Activated CD4-positive, alpha-beta T cell treated with anti-CD3 and anti-CD28 coated beads for 48 hours (primary cell): ENCODE data around the gene EPHA4.

Source experiments
- DNase-seq: peaks from one replicate; pipeline ENCODE4 v3.0.0-alpha.2; 2020

The EPHA4 gene

GRCh38 chr2:221431477-221431876, 140.6 kb downstream of the EPHA4 start:
- DNase-seq: no peak

GRCh38 chr2:221429741-221430491, 142.2 kb downstream of the EPHA4 start:
- DNase-seq: no peak

GRCh38 chr2:221428896-221429295, 143.2 kb downstream of the EPHA4 start:
- no peak for DNase-seq

GRCh38 chr2:221426929-221427328, 145.2 kb downstream of the EPHA4 start:
- no peak for DNase-seq

GRCh38 chr2:221425891-221426290, 146.2 kb downstream of the EPHA4 start:
- no peak for DNase-seq

GRCh38 chr2:221425353-221425752, 146.8 kb downstream of the EPHA4 start:
- no peak for DNase-seq

GRCh38 chr2:221423210-221423804, 148.8 kb downstream of the EPHA4 start:
- no peak for DNase-seq

GRCh38 chr2:221422516-221423209, 149.4 kb downstream of the EPHA4 start:
- DNase-seq: no peak

- no peak for DNase-seq
Observed at GRCh38 chr2:221420245-221420644, 151.9 kb downstream of the EPHA4 start.

GRCh38 chr2:221415789-221416188, 156.3 kb downstream of the EPHA4 start:
- no peak for DNase-seq

GRCh38 chr2:221412978-221413377, 159.1 kb downstream of the EPHA4 start:
- no peak for DNase-seq

- DNase-seq: no peak
Observed at GRCh38 chr2:221410487-221410886, 161.6 kb downstream of the EPHA4 start.

- no peak for DNase-seq
Observed at GRCh38 chr2:221407765-221408164, 164.3 kb downstream of the EPHA4 start.

GRCh38 chr2:221405521-221405920, 166.6 kb downstream of the EPHA4 start:
- DNase-seq: no peak

GRCh38 chr2:221402072-221402471, 170.0 kb downstream of the EPHA4 start:
- DNase-seq: no peak

GRCh38 chr2:221400411-221400810, 171.7 kb downstream of the EPHA4 start:
- DNase-seq: no peak

GRCh38 chr2:221399183-221399582, 172.9 kb downstream of the EPHA4 start:
- no peak for DNase-seq

GRCh38 chr2:221397187-221397586, 174.9 kb downstream of the EPHA4 start:
- no peak for DNase-seq

- DNase-seq: no peak
Observed at GRCh38 chr2:221392228-221392881, 179.7 kb downstream of the EPHA4 start.

- DNase-seq: no peak
Observed at GRCh38 chr2:221390878-221391277, 181.2 kb downstream of the EPHA4 start.

- no peak for DNase-seq
Observed at GRCh38 chr2:221389904-221390303, 182.2 kb downstream of the EPHA4 start.

GRCh38 chr2:221389421-221389820, 182.7 kb downstream of the EPHA4 start:
- DNase-seq: no peak

- no peak for DNase-seq
Observed at GRCh38 chr2:221388891-221389290, 183.2 kb downstream of the EPHA4 start.

GRCh38 chr2:221385716-221386115, 186.4 kb downstream of the EPHA4 start:
- no peak for DNase-seq
